Measurements from ENCODE around the gene TCF20.

Gene TCF20

DNA sequence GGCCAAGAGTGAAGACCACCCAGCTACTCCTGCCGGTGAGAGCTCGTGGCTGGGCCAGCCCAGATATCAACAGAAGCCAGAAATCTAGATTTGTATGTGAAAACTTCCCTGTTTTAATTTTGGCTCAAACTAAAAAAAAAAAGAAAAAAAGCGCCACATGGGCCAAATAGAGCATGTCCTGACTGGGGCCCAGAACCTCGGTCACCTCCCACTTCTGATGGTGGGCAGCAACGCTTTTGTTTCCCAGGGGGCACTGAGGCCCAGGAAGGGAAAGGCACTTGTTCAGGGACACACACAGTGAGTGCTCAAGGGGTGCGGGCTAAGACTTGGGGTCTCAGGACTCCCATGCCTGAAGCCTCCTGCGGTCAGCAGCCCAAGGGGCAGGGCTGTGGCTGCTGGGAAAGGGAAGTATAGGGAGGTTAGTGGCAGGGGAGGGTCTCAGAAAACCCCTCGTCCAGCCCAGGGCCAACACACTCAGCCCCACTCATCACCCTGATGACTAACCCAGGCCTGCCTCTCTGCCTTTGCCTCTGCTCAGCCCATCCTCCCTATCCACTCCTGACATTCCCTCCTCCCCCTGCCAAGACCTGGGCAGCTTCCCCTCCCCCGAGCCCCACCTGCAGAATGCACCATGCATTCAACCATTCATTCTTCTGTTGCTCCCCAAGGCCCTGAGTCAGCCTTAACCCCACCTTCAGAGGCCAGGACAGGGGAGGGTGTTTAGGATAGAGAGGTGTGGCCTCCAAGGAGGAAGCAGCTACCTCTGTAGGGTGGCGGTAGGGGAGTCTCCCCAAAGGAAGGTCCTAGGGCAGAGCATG is 30.0 kb upstream of the TCF20 start:
- no peak for DNase-seq

DNA sequence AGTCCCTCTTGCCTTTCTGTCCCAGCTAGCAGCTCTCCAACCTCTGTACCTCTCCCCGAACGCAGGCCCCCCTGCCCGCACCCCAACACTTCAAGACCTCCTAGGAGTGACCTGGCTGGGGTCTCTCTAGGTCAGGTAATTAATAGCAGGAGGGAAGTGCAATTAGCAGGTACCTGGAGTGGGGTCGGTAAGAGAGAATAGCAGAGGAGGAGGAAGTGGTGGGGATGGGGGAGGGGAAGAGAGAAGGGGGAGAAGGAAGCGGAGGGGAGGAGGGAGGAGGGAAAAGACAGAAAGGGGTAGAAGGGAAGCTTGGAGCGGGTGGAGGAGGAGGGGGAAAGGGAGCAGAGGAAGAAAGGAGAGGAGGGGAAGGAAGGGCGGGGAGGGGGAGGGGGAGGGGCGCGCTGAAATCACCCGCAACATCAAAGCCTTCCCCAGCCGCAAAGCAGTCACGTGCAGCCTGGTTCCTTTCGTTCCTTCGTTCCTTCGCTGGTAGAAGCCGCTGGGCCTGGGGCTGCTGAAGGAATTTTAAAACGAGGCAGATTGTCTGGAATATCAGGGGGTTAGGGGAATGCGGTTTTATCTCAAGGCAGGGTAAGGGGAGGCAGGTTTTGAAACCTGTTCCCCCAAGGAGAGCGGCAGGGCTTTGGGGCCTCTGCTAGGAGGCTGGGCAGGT is 29.3 kb upstream of the TCF20 start:
- DNase-seq, result no peak

- no peak for DNase-seq
Measured at GRCh38 chr22:42298746-42299145, 28.3 kb upstream of the TCF20 start.

DNA sequence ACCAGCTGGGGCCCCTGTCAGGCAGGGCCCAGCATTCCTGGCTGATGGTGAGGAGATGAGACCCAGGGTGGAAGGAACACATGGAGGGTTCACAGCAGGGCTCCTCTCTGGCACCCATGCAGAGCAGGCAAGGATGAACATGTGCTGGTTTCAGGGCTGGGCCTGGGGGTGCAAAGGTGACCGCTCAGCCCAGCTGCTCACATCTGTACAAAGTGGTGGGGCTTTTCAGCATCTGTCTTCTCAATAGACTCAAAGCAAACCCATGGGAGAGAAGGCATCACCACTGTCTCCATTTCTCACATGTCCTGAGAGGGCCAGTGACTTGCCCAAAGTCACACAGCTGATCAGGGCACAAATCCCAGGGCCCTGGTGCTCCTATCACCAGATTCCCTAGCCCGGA is 27.3 kb upstream of the TCF20 start:
- DNase-seq, result no peak

GRCh38 chr22:42296883-42297282 is 26.4 kb upstream of the TCF20 start:
- no peak for DNase-seq

GRCh38 chr22:42296381-42296853 is 26.0 kb upstream of the TCF20 start:
- DNase-seq, result no peak

DNA sequence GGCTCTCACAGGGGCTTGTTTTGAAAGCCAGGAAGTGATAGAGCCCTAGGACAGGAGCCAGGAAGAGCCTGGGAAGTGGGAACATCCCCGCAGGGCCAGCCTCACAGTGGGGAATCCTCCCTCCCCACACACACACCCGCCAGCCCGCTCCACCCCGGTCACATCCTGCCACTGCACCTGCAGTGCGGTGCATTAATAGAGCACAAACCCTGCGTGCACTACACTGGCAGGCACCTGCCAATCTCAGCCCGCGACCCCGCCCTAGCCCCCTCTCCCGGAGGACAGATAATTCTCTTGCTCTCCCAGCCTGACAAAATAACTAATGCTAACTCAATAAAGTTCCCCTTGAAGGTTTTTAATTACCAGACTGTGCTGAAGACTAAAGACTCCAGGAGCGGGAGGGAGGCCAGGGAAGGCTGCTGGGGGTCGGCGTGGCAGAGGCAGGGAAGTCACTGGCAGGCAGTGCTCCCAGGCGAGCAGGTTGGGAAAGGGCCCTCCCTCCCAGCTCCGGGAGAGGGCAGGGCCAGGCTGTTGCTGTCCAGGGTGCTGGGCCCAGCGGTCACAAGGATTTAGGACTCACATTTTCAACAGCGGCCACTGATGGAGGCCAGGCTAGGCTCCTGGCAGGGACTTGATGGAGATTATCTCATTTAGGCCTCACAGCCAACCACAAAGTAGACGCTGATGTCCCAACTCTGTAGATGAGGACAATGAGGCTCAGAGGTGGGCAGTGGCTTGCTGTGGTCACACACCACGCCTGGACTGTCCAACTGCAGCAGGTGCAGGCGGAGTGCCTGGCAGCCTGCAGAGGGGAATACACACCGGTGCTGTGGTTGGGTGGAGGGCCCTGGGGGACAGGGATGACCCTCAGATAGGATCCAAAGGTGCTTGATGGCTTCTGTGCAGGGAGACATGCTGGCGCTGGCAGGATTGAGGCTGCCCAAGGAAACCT is 23.9 kb upstream of the TCF20 start:
- DNase-seq, result no peak

DNA sequence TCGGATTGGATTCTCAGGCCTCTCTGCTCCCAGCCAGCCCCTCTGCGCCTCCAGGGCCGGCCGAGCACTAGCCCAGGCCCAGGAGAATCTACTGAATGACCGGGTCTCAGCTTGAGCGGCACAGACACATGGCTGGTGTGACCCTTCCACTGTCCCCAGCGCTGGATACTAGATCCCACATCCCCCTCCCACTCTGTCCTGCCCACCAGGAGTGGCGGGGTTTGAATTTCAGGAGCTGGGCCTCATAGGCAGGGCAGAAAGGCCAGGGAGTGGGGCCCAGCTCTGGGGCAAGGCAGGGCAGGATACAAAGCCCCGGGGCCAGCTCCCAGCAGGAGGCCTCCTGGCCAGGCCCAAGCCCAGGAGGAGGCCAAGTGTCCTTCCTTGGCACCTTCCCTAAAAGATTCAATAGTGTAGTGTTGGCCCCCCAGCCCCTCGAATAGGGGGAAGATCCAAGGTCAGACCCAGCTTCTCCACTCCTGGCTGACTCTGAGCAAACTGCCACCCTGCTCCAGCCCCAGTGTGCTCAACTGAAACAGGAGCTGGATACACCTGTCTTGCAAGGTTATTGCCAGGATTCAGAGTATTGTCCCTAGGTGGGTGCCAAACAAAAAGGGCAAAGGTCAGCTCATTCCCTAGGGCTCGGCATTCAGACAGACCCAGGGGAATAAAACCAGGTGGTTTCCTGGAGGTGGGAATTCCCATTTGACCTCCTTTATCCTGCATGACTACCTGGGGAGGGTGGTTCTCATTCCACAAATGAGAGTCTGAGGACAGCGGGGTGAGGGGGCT is 22.5 kb upstream of the TCF20 start:
- DNase-seq, result no peak

- no peak for DNase-seq
Measured at GRCh38 chr22:42291287-42291686, 20.8 kb upstream of the TCF20 start.

DNA sequence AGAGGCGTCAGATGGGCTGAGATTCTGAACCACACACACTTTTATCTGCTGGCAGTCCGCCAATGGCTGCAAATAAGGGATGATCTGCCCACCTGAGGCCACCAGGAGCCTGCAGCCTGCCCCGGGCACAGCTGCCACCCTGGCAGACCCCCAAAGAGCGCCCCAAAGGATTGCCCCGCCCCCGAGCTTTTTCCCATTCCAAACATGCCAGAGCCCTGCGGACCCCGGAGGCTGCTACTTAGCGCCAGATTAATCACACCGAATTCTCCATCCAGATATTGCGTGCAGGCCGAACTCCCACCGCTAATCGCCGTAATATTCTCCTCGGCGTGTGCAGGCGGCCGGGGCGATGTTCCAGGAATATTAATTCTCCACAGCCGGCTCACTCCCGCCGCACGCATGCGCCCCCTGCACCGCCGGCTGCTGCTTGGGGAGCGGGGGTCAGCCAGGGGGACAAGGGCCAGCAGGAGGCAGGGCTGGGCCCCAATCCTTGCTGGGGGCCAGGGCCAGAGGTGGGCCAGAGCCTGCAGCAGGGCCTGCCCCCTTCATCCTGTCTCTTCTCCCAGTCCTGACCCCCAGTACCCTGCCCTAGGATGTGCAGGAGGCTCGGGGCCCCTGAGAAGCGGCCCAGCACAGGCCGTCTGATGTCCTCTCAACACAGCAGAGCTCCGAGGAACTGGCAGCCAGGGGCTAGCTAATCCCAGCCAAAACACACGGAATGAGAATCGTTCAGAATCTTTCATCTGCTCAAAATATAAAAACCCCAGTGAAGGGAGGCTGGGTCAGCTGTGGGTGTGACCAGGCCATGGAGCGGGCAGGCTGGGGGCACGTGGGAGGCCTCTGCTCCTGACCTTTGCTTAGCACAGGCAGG is 19.5 kb upstream of the TCF20 start:
- no peak for DNase-seq

GRCh38 chr22:42288791-42289190 is 18.3 kb upstream of the TCF20 start:
- DNase-seq, result no peak

- no peak for DNase-seq
Measured at GRCh38 chr22:42287174-42287890, 16.9 kb upstream of the TCF20 start.

DNA sequence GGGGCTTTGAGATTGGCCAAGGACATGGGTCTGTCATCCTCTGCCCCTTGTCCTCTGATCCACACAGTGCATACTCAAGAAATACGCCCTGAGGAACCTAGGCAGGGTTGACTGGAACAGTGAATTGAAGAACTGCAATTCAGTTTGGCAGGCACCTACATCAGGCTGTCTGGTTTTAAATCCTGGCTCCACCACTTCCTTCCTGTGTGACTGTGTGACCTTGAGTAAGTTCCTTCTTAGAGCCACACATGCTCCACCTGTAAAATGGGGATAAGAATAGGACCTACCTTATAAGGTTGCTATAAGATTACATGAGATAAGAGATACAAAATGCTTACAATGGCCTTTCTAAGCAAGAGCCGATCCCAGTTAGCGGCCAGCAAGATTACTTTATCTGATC is 15.8 kb upstream of the TCF20 start:
- no peak for DNase-seq

DNA sequence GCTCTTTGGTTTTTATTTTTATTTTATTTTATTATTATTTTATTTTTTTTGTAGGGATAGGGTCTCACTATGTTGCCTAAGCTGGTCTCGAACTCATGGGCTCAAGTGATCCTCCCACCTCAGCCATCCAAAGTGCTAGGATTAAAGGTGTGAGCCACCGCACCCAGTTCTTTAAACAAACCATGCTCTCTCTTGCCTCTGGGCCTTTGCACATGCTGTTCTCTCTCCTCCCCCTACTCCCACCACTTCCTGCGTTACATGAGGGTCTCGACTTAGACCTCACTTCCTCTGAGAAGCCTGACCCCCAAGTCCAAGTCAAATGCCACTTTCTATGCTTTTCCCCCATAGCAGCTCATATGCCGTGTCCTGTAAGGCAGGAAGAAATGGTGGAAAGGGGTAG is 15.2 kb upstream of the TCF20 start:
- DNase-seq, result no peak

GRCh38 chr22:42284643-42285181 is 14.3 kb upstream of the TCF20 start:
- DNase-seq, result no peak

- no peak for DNase-seq
Measured at GRCh38 chr22:42284202-42284591, 13.7 kb upstream of the TCF20 start.

DNA sequence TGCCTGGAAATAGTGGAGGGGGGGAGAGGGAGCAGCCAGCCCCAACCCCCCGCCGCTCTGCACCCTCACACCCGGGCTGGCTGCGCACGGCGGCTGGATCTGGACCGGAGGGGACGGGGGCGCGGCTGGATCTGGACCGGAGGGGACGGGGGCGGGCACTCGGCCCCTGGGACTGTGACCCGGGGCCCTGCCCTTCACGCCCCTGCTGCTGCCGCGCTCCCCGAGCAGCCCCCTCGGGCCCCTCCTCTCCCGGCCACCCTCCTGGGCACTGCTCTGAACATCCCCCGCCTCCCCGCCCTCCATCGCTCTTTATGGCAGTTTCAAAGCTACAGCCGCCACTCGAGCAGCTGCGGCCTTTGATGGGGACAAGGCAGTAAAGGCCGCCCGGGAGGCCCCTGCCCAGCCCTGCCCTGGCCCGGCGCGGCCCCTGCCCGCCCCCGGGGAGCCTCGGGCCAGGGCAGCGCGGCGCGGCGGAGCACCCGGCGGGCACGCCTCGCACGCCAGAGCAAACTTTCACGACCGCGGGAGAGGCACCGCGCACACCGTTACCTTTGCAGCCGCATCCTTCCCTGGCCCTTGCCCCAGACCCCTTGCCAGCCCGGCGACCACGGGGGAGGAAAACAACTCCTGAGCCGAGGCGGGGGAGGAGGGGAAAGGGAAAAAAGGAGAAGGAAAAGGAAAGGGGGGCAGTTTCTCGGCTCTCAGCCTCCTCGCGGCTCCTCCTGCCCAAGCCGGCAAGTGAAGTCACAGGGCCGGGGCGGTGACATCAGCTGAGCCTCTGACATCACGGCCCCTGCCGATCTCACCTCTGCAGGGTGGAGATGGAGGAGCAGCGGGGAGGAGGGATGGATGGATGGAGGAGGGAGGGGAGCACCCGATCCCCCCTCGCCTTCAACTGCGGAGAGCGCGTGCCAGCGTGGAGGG is 13.1 kb upstream of the TCF20 start:
- no peak for DNase-seq

- no peak for DNase-seq
Measured at GRCh38 chr22:42282943-42283277, 12.5 kb upstream of the TCF20 start.

DNA sequence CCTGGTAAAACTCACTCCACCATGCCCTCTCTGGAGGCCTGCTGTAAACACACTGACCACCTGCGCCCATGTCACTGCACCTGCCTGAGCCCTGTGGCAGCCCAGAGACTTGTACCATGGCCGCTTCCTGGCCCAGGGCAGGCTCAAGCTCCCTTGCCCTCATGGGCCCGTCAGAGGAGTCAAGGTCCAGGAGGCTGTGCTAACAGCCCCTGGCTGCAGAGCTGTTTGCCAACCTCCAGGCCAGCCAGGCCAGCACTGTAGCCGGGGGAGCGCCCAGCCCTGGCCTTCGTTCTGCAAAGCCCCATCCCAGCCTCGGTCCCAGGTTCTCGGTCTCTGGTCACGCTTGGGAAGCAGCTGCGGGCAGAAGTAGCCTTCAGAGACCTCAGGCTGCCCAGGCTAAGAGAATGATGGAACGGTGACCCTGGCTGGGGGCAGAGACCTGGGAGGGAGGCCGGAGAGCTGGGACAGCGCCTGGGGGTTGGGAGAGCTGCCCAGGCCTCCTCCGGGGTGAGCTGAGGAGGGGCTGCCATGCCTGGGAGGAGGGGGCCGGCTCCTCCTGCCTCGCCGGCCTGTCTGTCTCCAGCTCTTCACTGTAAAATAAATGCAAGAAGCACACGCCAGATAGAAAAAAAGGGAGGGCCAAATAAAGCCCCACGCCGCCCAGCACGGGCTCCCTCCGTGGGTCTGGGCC is 11.9 kb upstream of the TCF20 start:
- no peak for DNase-seq
